Neutrophil (primary cell): Measurements from ENCODE around the gene PSMG4.

Experiments used
- H3K27ac ChIP-seq: fragments of 200-600 bp; sonication (generic); 2 replicates; pipeline ENCODE4 v1.5.1; 2016; ENCODE audit warnings: mild to moderate bottlenecking, moderate library complexity
- H3K27me3 ChIP-seq: fragments of 200-600 bp; sonication (generic); 2 replicates; pipeline ENCODE4 v1.6.0; 2016; ENCODE audit warnings: mild to moderate bottlenecking
- H3K36me3 ChIP-seq: fragments of 200-600 bp; sonication (generic); 2 replicates; pipeline ENCODE4 v1.5.1; 2017
- H3K4me1 ChIP-seq, 2 experiments: fragments of 200-600 bp in 1 of 2; sonication (generic) in 1 of 2; 1 replicate in 1 of 2; 2 replicates in 1 of 2; pipeline versions ENCODE4 v1.5.1 to v1.6.1; 2013 to 2016; ENCODE audit warnings: low read depth in 1 of 2, low read length in 1 of 2, mild to moderate bottlenecking in 1 of 2, moderate library complexity in 1 of 2; ENCODE audit not compliant: control insufficient read depth in 1 of 2, insufficient read depth in 1 of 2
- H3K4me3 ChIP-seq, 2 experiments: fragments of 200-600 bp in 1 of 2; sonication (generic) in 1 of 2; 1 replicate in 1 of 2; 2 replicates in 1 of 2; pipeline ENCODE4 v1.5.1; 2013 to 2016; ENCODE audit warnings: low read depth in 1 of 2, low read length in 1 of 2, mild to moderate bottlenecking in 1 of 2, moderate library complexity in 1 of 2
- H3K9me3 ChIP-seq: fragments of 200-600 bp; sonication (generic); 2 replicates; pipeline ENCODE4 v1.5.1; 2016
- TF ChIP-seq, protein P1 (sequence below): fragments of 200-600 bp; sonication (generic); IDR thresholded peaks from 2 replicates; pipeline ENCODE4 v1.5.1; 2016; ENCODE audit warnings: antibody characterized with exemption

The PSMG4 gene

DNA sequence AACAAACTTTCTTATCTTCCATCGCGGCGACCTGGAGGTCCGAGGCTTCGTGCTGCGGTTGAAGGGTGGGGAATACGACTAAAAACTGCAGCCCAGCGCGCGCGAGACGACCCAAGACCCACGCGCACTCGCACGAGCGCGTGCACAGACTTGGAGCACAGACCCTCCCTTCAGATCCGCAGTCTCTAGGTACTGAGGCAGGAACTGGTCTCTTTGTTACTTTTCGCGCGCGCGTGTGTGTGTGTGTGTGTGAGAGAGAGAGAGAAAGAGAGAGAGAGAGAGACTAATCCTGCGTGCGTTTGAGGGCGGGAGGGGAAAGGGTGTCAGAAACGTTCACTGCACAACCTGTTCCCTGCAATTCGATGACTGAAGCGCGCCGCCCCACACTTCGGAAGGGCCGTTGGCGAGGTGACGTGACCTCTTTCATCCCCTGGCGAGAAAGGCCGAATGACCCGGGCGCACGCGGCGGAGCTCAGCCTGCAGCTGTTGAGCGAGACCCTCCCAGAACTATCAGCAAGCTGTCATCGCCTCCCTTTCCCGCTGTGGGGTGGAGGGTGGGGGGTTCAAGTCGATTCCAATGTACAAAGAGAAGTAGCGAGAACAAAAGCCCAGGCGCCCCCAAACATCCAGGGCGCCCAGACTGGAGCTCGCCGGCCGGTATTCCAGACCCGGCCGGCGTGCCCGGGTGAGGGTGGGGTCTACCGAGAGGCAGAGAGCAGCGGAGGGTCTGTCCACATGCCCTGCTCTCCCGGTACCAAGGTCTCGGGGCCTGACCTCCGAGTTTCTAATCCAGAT lies 29.8 kb upstream of the PSMG4 start:
- Histone ChIP-seq H3K4me3 (peak overlapping the region in 1 of 2 experiments; percentile 7), H3K9me3 (no peaks in the 10 kb centered on the region), H3K27me3 (peaks cover 92% of the 10 kb centered on the region), H3K36me3 (no peaks in the 10 kb centered on the region), H3K27ac (no peak overlapping the region), H3K4me1 (peaks cover 32 to 51% of the 10 kb centered on the region in 2 experiments)
- TF ChIP-seq, protein P1, sequence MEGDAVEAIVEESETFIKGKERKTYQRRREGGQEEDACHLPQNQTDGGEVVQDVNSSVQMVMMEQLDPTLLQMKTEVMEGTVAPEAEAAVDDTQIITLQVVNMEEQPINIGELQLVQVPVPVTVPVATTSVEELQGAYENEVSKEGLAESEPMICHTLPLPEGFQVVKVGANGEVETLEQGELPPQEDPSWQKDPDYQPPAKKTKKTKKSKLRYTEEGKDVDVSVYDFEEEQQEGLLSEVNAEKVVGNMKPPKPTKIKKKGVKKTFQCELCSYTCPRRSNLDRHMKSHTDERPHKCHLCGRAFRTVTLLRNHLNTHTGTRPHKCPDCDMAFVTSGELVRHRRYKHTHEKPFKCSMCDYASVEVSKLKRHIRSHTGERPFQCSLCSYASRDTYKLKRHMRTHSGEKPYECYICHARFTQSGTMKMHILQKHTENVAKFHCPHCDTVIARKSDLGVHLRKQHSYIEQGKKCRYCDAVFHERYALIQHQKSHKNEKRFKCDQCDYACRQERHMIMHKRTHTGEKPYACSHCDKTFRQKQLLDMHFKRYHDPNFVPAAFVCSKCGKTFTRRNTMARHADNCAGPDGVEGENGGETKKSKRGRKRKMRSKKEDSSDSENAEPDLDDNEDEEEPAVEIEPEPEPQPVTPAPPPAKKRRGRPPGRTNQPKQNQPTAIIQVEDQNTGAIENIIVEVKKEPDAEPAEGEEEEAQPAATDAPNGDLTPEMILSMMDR = no peak

DNA sequence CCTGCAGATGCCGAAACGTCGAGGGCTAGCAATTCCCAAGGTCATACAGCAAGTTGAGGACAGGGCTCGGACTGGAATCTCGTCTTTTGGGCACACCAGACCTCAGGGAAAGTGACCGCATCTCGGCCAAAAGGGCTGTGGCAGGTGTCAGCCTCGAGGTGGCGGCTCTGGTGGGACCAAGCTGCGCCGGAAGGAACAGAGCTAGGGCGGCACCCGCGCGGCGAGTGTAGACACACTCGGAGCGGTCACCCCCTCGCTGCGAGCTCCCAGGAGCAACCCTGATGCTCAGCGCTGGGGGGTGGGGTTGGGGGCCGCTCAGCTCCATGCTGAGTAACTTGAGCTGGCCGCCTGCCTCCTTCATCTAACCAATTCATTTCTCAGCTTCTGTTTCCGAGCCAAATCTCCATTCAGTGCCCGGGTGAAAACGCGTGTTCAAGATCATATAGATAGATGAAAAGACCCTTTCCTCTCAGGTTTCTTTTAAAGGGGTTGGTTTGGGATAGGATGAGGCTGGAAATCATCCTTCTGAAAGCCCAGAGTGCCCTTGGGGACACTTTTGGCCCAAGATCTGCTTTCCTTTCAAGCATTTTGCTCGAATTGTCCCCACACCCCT lies 29.1 kb upstream of the PSMG4 start:
- Histone ChIP-seq H3K4me3 (no peak overlapping the region), H3K36me3 (no peaks in the 10 kb centered on the region), H3K9me3 (no peaks in the 10 kb centered on the region), H3K4me1 (peaks cover 32 to 51% of the 10 kb centered on the region in 2 experiments), H3K27me3 (peaks cover 92% of the 10 kb centered on the region), H3K27ac (no peak overlapping the region)
- TF ChIP-seq, protein P1 = no peak

DNA sequence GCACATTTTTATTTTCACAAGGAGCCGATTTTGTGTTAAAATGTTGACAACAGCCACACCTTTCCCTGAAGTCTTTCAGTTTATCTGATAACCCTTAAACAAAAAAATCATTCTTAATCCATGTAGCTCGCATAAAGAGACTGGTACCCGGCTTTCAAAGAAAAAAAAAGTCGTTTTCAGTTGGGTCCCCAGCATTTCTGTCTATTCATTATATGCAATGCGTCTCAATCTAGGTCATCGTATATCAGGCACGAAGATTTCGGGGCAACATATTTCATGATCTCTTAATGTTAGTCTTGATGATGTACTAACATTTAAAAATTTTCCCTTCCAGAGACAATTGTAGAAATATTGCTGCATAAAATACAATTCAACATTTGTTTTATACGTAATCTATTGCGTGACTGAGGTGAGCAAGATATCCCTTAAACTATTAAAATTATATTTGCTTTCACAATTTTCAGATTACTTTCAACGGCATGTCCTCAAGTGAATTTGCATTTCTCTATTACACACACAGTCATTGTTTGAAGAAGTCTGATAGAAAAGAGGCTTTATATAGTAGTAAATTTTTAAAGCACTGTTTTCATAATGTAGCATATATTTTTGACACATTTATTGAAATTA lies 28.4 kb upstream of the PSMG4 start:
- Histone ChIP-seq H3K4me3 (no peak overlapping the region), H3K4me1 (peaks cover 32 to 51% of the 10 kb centered on the region in 2 experiments)

GRCh38 chr6:3230900-3231246 lies 27.9 kb upstream of the PSMG4 start:
- Histone ChIP-seq H3K9me3 (no peaks in the 10 kb centered on the region), H3K27ac (no peak overlapping the region), H3K4me3 (no peak overlapping the region), H3K4me1 (peaks cover 32 to 51% of the 10 kb centered on the region in 2 experiments), H3K36me3 (no peaks in the 10 kb centered on the region), H3K27me3 (peaks cover 100% of the 10 kb centered on the region)
- TF ChIP-seq, protein P1 = no peak

More for the DNA sequence above, 28.4 kb upstream of the PSMG4 start:
- no peaks in the 10 kb centered on the region for H3K36me3 ChIP-seq
- H3K27me3 ChIP-seq = peaks cover 98% of the 10 kb centered on the region
- no peak overlapping the region for H3K27ac ChIP-seq
- no peaks in the 10 kb centered on the region for H3K9me3 ChIP-seq
- TF ChIP-seq, protein P1 = no peak

GRCh38 chr6:3231247-3232016 lies 27.3 kb upstream of the PSMG4 start:
- Histone ChIP-seq H3K4me3 (peak overlapping the region in 1 of 2 experiments; percentile 38), H3K36me3 (no peaks in the 10 kb centered on the region), H3K27me3 (peaks cover 100% of the 10 kb centered on the region), H3K27ac (no peak overlapping the region), H3K4me1 (peaks cover 32 to 51% of the 10 kb centered on the region in 2 experiments), H3K9me3 (no peaks in the 10 kb centered on the region)
- TF ChIP-seq, protein P1 = no peak
